Fibroblast of skin of scalp (primary cell): ENCODE results near the gene MYL11. TPM values are rescaled to one million over a fixed set of nuclear protein-coding genes. Genes with fewer than 3 reads are reported as not detected.
"Not testable (repeated sequence)": the region's sequence is repeated elsewhere in the genome, so short reads cannot be mapped to it uniquely, and the experiment has no call there.

Experiments used
- DNase-seq: peaks from one replicate; pipeline ENCODE4 v3.0.0-alpha.2; 2013
- polyA plus RNA-seq, 2 experiments: library from polyadenylated mRNA; unstranded; fragments of 120-200 nt; gene quantifications; one replicate each; pipeline ENCODE4 v1.2.1, GENCODE V29; 2013; ENCODE audit not compliant: insufficient read length in 2 of 2

MYL11 gene, protein sequence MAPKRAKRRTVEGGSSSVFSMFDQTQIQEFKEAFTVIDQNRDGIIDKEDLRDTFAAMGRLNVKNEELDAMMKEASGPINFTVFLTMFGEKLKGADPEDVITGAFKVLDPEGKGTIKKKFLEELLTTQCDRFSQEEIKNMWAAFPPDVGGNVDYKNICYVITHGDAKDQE
- polyA plus RNA-seq (2013, experiment 1 of 2; ENCODE audit: insufficient read length) = 28.9 TPM
- 284 TPM for polyA plus RNA-seq (2013, experiment 2 of 2; ENCODE audit: insufficient read length)

DNA sequence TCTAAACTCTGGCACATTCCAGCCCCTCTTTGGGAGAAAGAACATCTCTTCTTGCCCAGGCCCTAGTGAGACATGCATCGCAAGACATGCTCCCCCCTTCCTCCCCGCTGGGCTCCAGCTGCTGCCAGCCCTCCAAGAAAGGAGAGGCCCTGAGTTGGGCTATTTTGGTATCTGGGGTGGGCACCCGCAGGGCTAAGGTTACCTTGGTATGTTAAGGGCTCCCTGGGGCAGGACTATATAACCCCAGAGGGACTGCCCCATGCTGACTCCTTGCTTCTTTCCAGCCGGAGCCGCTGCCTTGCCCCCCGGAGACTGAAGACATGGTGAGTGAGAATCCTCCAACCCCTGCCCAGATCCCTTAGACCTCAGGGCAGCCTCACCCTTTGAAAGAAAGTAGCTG is at the start of gene MYL11:
Gene MYL11, plus strand, starts transcription at position 265 of the 400 bp plus-strand sequence. Its CDS starts 56 bp downstream, at position 321.
- no peak for DNase-seq

DNA sequence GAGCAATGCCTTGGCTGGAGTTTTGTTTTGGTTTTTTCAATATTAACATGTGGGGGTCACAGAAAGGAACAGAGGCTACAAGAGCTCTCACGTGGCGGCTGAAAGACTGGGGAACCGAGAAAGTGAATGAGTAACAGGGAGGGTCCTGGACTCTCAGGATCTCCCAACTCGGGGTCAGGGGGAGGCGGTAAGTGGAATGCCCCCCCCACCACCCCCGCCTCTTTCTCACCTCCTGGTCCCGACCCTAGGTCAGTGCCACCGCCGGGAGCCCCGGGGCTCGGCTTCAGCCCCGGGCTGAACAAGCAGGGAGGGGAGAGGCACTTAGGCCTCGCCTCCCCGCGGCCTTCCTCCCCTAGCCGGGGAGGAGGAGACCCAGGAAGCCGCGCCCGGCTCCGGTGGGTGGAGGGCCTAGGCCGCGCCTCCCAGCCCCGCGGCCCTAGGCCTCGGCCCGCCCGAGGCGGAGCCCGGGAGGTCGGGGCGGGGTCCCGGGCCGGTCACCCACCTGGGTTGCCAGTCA is 40.1 kb upstream of the MYL11 start:
- peak; percentile 82 for DNase-seq

DNA sequence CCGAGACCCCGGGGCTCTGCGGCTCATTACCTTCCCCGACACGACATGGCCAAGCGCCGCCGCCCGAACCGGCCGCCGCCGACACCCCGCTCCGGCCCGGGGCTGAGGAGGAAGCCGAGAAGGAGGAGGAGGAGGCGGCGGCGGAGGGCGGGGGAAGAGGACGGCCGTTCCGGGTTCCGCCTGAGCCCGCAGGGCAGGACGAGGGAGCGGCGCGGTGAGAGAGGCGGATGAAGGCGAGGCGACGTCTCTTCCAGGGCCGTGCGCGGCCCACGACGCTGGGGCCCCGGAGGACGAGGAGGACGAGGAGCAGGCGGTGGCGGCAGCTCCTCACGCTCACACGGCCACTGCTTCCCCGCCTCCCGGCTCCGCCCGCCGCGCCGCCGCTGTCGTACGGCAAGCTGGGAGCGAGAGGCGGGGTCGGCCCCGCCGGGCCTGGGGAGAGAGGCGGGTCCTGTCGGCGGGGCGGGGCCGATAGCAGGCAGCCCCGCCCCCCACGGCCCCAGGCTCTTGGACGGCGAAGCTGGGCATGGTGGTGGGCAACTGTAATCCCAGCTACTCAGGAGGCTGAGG is 39.5 kb upstream of the MYL11 start:
- peak; percentile 82 for DNase-seq

DNA sequence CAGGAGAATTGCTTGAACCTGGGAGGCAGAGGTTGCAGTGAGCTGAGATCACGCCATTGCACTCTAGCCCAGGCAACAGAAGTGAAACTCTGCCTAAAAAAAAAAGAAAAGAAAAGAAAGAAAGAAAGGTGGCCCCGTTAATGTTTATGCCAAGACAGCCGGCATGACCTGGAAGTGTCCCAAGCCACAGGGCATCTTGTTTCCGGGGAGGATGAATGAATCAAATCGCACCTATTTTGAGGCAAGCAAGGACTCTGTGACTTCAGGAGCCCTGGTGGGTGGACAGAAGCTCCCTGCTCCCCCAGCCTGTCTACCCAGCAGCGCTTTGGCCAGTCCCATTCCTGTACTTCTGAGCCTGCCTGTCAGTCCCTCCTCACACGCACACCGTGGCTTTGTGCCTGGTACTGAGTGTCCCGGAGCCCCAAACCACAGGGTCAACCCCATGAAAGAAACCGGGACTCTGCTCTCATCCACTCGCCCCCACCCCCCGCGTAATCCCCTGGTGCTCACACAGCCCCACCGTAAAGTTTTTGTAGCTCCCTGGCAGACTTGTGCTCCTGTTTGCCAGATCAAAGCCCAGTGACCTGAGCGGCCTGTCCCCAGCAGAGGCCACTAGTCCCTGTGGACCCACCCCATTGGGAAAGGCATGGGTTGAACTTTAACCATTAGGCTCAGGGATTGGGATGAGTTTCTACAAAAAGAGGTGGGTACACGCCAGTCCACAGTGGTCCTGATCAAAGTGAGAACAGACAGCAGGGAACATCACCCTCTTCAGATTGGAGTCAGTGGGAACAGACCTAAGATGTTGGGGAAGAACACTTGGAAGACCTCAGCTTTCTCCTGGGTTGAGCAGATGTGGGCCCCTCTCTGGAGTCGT is 38.8 kb upstream of the MYL11 start:
- DNase-seq = no peak

DNA sequence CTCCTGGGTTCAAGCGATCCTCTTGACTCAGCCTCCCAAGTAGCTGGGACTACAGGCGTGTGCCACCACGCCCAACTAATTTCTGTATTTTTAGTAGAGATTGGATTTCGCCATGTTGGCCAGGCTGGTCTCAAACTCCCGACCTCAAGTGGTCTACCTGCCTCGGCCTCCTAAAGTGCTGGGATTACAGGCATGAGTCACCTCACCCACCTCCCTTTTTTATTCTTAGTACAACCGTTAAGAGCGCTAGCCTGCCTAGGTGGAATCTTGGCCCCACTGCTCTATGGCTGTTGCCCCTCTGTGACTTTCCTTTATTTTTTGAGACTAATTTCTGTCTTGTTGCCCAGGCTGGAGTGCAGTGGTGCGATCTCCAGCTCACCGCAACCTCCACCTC is 36.6 kb upstream of the MYL11 start:
- not testable (repeated sequence) for DNase-seq

DNA sequence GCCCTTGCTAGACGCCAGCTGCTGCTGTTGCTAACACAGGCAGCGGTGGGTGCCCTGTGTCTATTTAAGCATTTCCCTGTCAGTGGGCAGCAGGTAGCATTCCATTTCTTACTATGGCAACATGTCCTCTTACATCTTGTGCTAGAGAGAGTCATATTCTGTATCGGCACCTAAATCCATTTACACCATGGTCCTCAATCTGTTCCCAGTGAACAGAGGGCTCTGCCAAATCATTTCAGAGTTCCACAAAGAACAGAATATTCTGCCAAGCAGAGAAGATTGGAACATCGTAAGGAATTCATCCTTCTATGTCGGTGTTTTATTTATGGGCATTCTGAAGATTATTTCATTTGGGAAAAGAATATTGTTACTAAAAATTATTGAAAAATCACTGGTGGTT is 35.9 kb upstream of the MYL11 start:
- DNase-seq = not testable (repeated sequence)

DNA sequence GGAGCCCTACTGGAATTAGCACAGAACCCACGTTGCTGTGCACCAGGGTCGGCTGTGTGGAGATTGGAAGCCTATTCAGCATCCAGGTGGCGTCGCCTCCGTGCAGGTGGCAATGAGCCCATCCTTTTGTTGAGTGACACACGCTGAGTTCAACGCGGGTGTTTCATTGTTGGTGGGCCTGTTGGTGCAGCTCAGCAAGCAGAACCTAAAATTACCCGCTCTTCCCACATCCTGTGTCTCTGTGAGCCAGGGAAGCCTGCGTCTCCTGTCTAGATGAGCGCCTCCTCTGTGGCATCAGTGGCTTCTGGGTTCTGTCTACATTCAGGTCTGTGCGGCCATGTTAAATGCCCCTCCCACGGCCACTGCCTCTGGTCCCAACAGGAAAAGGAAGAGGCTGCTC is 34.0 kb upstream of the MYL11 start:
- no peak for DNase-seq

DNA sequence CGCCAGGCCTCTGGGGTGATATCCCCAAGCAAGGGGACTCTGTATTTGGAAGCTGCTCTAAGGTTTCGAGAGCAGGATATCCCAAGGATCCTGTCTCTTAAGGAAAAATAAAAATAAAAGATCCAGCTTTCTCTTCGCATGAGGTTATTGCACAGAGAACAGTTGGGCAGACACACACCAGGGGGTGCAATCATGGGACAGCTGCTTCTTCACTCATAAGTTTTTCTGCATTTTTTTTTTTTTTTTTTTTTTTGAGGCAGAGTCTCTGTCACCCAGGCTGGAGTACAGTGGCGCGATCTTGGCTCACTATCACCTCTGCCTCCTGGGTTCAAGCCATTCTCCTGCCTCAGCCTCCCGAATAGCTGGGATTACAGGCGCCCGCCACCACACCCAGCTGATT is 32.6 kb upstream of the MYL11 start:
- DNase-seq = not testable (repeated sequence)

DNA sequence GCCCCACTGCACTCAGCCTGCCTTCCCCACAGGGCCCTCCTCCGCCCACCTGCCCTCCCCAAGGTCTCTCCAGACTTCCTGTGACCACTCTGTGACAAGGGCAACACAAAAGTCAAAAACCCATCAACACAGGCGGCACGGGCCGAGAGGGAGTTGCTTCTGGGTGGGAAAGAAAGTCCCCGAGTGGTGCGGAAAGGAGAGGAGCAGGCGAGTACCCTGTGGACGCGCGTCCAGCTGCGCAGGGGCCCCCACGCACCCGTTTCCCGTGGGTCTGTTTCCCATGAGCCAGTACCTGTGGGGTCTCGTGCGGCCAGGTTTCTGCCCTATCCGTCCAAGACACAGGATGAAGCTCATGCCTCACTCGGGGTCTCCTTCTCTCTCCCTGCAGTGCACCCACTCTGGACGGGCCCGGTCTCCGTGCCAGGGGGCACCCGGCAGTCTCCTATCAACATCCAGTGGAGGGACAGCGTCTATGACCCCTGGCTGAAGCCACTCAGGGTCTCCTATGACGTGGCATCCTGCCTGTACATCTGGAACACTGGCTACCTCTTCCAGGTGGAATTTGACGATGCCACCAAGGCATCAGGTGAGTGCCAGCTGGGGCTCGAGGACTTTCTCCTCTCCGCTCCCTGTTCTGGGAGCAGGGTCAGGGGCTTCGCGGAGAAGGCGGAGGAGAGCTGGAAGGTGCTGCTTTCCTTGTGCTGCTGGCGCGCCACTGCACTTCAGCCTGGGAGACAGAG is 31.7 kb upstream of the MYL11 start:
- DNase-seq = no peak

DNA sequence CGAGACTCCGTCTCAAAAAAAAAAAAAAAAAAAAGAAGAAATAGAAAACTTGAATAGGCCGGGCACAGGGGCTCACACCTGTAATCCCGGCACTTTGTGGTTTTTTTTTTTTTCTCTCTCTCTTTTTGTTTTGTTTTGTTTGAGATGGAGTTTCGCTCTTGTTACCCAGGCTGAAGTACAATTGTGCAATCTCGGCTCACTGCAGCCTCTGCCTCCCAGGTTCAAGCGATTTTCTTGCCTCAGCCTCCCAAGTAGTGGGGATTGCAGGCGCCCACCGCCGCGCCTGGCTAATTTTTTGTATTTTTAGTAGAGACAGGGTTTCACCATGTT is 31.1 kb upstream of the MYL11 start:
- not testable (repeated sequence) for DNase-seq

DNA sequence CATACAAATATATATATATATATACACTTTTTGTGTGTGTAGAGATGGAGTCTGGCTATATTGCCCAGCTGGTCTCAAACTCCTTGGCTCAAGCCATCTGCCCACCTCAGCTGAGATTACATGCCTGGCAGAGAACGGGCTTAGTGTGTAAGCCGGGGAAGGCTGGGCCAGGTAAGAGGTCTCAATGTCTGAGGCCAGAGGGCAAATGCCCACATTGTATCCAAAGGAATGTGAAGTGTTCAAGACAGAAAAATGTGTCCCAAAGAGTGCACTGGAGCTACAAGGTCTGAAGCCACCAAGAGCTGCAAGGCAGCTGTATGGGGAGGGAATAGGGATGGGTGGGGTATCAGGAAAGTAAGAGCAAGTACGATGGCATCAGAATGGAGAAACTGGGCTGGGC is 28.3 kb upstream of the MYL11 start:
- no peak for DNase-seq

DNA sequence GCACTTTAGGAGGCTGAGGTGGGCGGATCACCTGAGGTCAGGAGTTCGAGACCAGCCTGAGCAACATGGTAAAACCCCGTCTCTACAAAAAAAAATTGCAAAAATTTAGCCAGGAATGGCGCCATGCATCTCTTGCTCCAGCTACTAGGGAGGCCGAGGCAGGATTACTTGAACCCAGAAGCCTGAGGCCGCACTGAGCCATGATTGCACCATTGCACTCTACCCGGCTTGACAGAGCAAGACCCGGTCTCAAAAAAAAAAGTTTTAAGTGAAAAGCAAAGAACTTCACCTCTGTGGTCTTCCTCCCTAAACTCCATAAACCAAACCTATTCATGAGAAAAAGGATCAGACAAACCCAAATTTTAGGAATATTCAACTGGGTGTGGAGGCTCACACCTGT is 26.5 kb upstream of the MYL11 start:
- no peak for DNase-seq

DNA sequence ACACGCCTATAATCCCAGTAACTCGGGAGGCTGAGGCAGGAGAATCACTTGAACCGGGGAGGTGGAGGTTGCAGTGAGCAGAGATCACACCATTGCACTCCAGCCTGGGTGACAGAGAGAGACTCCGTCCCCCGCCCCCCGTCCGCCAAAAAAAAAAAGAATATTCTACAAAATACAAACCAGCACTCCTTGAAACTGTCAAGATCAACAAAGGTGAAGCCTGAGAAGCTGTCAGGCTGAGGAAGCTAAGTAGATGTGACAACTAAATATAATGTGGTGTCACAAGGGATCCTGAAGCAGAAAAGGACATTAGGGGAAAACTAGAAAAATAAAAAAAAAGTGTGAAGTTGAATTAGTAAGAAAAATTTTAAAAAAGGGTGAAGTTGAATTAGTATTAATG is 25.7 kb upstream of the MYL11 start:
- no peak for DNase-seq

DNA sequence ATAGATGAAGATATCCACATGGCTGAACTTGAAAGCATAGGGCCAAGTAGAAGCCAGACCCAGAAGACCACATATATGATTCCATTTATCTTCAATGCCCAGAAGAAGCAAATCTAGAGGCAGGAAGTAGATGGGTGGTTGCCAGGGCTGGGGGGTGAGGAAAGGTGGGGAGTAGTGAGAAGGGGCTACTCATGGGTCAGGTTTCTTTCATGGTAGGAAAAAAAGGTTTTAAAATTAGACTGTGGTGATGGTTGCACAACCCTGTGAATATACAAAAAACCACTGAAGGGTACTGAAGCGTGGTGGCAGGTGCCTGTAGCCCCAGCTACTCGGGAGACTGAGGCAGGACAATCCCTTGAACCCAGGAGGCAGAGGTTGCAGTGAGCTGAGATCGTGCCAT is 24.9 kb upstream of the MYL11 start:
- no peak for DNase-seq

DNA sequence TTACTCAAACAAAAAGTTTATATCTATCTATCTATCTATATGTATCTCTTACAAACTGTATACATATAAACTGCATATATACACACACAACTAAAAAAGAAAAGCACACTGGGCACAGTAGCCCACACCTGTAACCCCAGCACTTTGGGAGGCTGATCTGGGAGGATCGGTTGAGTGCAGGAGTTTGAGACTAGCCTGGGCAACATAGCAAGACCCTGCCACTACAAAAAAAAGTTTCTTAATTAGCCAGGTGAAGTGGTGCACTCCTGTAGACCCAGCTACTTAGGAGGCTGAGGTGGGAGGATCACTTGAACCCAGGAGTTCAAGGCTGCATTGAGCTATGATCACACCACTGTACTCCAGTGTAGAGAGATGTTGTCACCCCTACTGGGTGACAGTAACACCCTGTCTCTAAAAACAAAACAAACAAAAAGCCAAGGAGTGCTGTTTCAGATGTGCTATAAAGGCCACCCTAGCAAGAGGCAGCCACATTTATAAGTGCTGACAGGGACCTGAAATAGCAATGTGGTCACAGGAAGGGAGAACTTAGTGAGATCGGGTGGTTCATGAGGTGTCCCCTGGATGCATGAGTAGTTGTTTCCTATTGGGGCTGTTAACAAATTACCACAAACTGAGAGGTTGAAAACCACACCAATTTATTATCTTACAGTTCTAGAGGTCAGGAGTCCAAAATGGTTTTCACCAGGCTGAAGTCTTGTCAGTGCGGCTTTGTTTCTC is 24.3 kb upstream of the MYL11 start:
- no peak for DNase-seq

DNA sequence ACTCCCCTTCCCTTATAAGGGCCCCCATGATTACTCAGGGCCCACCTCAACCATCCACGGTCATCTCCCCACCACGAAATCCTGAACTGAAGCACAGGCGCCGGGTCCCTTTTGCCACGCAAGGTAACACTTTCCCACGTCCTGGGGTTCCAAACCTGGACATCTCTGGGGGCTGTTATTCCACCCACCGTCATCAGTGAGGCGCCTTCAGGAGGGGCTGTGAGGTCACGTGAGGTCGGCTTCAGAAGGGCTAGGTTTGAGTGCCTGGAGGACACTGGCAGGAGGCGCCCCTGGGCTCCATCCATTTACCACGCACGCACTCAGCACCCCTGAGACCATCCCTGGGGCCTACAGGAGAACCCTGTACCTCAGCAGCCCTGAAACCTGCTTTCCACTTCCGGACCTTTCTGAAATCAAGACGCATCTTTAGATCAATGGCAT is 23.6 kb upstream of the MYL11 start:
- DNase-seq = no peak

DNA sequence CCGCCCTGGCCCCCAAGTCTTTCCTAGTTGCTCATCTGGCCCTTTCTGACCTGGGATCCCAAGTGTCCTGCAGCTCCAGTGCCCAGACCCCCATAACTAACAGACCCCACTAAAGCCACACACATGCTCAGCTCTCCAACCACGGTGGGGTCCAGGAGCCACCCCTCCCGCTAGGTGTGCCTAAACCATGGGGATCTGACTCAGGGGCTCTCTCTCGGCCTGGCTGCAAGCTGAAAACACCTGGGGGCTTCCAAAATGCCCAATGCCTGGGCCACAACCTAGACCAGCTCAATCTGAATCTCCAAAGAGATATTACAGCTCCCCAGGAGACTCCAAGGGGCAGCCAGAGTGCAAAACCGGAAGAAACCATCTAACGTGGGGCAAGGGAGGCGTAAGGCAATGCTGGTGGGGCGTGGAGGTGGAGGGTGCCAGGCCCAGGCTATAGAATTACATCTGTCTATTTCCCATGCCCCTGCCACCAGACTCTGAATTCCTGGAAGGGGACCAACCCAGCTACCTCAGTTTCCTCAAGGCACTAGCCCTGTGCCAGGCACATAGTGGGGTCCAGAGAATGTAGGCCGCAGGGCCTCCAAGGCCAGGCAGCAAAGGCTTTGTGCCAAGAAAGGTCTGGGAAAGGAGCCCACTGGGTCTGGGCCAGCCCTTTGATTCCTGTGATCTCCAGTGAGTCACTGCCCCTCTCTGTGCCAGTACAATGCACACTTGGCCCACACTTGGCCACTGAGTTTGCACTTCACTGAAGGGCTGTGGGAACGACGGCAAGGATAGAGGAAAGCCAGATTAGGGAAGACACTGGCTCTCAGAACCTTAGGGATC is 22.8 kb upstream of the MYL11 start:
- DNase-seq = peak; percentile 42

DNA sequence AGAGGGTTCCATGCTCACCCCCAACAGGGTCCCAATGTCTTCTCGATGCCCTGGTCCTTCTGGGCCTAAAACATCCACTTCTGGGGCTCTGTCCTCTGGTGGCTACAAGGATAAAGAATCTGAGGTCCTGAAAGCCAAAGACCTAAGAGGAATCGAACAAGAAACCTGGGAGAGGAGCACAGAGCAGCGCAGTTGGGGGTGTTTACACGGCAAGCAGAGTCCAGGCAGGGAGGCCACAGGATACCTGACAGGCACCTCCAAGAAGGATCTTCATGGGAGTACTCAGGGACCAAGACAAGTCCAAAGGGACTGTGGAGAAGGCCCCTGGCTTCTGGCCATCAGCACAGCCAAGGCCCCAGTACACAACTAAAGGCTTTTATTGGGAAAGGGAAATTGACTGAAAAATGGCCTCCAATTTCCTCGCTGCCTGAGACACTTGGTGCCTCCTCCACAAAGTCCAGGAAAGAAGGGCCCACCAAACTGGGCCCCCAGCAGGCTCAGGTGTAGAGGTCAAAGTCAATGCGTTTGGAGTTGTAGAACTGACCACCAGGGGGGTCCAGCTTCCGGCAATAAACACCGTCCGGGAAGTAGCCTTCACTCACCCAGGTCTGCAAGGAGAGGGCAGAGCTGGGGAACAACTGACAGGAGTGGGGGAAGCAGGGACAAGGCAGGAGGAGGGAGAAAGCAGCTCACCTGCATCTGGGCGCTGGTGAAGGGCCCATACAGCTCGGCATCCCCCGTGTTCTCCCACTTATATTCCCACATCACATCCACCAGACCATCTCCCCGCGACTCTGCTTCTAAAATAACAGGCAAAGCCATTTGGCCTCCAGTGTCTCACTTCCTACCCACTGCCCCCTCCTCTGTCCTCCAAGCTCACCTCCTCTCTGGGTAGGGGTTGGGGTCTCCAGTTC is 21.9 kb upstream of the MYL11 start:
- DNase-seq = no peak

DNA sequence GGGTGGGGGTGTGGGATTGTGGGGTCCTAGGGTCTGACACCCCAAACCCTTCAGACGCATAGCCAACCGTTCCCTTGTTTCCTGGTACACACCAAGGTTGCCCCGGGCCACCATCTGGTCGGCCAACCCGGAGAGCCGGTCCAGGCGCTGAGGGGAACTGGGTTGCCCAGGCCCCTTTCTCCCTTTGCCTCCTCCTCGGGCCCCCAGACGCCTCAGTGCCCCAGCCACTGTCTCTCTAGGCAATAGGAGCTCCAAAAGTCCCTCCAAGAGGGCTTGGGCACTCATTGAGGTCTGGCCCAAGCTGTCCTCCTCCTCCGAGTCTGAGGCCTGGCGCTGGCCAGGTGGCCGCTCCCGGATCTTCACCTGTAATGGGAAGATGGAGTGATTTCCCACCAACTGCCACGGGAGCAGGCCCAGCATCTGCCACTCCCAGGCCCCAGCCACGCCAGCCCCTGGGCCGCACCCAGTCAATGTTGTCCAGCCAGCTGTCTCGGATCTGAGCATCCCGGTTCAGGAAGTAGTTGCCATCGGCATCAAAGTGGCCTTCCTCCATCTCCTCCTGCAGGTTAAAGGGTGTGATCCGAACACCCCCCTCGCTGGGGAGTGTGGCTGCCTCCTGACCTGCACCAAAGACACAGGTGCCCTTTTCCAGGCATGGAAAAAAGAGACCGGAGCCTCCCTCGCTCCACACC is 21.0 kb upstream of the MYL11 start:
- DNase-seq = no peak
